Activated CD4-positive, alpha-beta memory T cell treated with anti-CD3 and anti-CD28 coated beads, Interleukin-2, amount 10 ng/mL, durations not matched to agents 7 days and 5 days (primary cell): ENCODE results near the gene USP6NL. TPM values are rescaled to one million over a fixed set of nuclear protein-coding genes. Genes with fewer than 3 reads are reported as not detected.
"Not testable (repeated sequence)": the region's sequence is repeated elsewhere in the genome, so short reads cannot be mapped to it uniquely, and the experiment has no call there.

Experiments used
- CTCF ChIA-PET: fragments of 350-600 bp; sonication (Branson Sonifier 250); formaldehyde crosslinking; loops from one replicate; lab custom pipeline; 2021; ENCODE audit warnings: antibody characterized with exemption, inconsistent platforms; lab: Charles Lee
- POLR2A ChIA-PET: fragments of 350-600 bp; sonication (Branson Sonifier 250); formaldehyde crosslinking; loops from one replicate; lab custom pipeline; 2021; ENCODE audit warnings: antibody characterized with exemption; lab: Charles Lee
- DNase-seq: peaks from one replicate; pipeline ENCODE4 v3.0.0-alpha.2; 2020
- H3K27ac Mint-ChIP-seq: one replicate; pipeline ENCODE4 v1.8.0; 2021; ENCODE audit warnings: mild to moderate bottlenecking, mixed read lengths
- H3K27me3 Mint-ChIP-seq: one replicate; pipeline ENCODE4 v1.8.0; 2021; ENCODE audit warnings: mixed read lengths
- H3K36me3 Mint-ChIP-seq: one replicate; pipeline ENCODE4 v1.8.0; 2021; ENCODE audit warnings: low read depth, mixed read lengths
- H3K4me1 Mint-ChIP-seq: one replicate; pipeline ENCODE4 v1.8.0; 2021; ENCODE audit warnings: mixed read lengths
- H3K4me3 Mint-ChIP-seq: one replicate; pipeline ENCODE4 v1.8.0; 2021; ENCODE audit warnings: mild to moderate bottlenecking, mixed read lengths
- H3K9me3 Mint-ChIP-seq: one replicate; pipeline ENCODE4 v1.8.0; 2021; ENCODE audit warnings: mixed read lengths
- total RNA-seq, 2 experiments: library from RNA; stranded (reverse); gene quantifications; one replicate each; pipeline ENCODE4 v1.2.3, GENCODE V29; 2021

Gene USP6NL
- total RNA-seq, 2 experiments from 2014 or later = 0.80 to 0.83 TPM

GRCh38 chr10:11636697-11637303 is 25.4 kb upstream of the USP6NL start:
- no peaks in the 10 kb centered on the region for H3K36me3 Mint-ChIP-seq
- peaks cover 11% of the 10 kb centered on the region for H3K4me1 Mint-ChIP-seq
- no peaks in the 10 kb centered on the region for H3K9me3 Mint-ChIP-seq
- no peak overlapping the region for H3K4me3 Mint-ChIP-seq
- ChIA-PET CTCF (interaction anchor here (0.6 kb wide), 1 partner anchor 121 kb away, joined by 3 read pairs; no protein-coding TSS in a partner anchor), POLR2A (no interaction called here)
- peaks cover 45% of the 10 kb centered on the region for H3K27me3 Mint-ChIP-seq
- DNase-seq = no peak
- no peak overlapping the region for H3K27ac Mint-ChIP-seq

DNA sequence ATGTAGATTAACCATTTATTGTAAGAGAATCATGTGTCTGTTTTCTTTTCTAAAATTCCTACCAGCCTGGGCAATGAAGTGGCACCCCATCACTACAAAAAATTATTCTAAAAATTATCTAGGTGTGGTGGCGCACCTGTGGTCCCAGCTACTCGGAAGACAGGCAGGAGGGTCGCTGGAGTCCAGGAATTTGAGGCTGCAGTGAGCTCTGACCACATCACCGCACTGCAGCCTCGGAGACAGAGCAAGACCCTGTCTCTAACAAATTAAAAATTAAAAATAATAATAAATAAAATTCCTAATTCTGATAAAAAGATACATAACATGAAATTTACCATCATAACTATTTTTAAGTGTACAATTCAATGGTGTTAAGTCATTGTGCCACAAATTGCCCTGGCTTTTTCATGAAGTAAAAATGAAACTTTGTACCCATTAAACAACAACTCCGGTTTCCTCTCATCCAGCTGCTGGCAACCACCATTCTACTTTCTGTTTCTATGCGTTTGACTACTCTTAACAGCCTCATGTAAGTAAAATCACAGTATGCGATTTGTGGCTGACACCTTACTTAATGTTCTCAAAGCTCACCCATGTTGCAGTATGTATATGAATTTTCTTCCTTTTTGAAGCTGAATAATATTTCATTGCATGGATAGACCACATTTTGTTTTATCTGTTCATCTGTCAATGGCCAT is 20.6 kb upstream of the USP6NL start:
- H3K4me1 Mint-ChIP-seq = peaks cover 13% of the 10 kb centered on the region
- peak; percentile 48 for DNase-seq
- CTCF ChIA-PET = interaction anchor here (1.0 to 1.8 kb wide), 5 partner anchors 9 to 231 kb away, joined by 3 to 4 read pairs (median 3); no protein-coding TSS in a partner anchor
- H3K9me3 Mint-ChIP-seq = no peaks in the 10 kb centered on the region
- POLR2A ChIA-PET = interaction anchor here (0.7 to 1.5 kb wide), 6 partner anchors 20 to 83 kb away, joined by 3 to 6 read pairs (median 4); partner anchors contain the start of gene USP6NL
- H3K27ac Mint-ChIP-seq = no peak overlapping the region
- no peak overlapping the region for H3K4me3 Mint-ChIP-seq
- peaks cover 49% of the 10 kb centered on the region for H3K27me3 Mint-ChIP-seq
- no peaks in the 10 kb centered on the region for H3K36me3 Mint-ChIP-seq

DNA sequence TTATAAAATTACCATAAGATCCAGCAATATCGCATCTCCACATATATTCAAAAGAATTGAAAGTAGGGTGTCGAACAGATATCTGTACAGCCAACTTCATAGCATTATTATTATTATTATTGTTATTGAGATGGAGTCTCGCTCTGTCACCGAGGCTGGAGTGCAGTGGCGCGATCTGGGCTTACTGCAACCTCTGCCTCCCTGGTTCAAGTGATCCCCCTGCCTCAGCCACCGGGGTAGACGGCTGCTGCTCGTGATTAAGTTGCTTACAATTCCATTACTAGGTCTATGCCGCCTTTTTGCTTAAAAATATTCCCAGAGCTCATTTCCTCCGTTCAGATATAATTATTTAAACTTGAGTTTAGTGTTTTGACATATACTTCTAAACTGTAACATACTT is 19.8 kb upstream of the USP6NL start:
- Mint-ChIP-seq H3K36me3 (no peaks in the 10 kb centered on the region), H3K27ac (no peak overlapping the region), H3K4me3 (no peak overlapping the region), H3K9me3 (no peaks in the 10 kb centered on the region), H3K4me1 (peaks cover 13% of the 10 kb centered on the region), H3K27me3 (peaks cover 44% of the 10 kb centered on the region)
- ChIA-PET POLR2A (interaction anchor here (1.3 to 1.5 kb wide), 2 partner anchors 20 to 23 kb away, joined by 5 to 6 read pairs; partner anchors contain the start of gene USP6NL), CTCF (interaction anchor here (0.7 to 1.8 kb wide), 6 partner anchors 8 to 232 kb away, joined by 3 to 4 read pairs (median 3); no protein-coding TSS in a partner anchor)
- no peak for DNase-seq

GRCh38 chr10:11629731-11630130 is 18.3 kb upstream of the USP6NL start:
- Mint-ChIP-seq H3K27me3 (peaks cover 40% of the 10 kb centered on the region), H3K4me3 (no peak overlapping the region), H3K4me1 (peaks cover 16% of the 10 kb centered on the region), H3K9me3 (no peaks in the 10 kb centered on the region), H3K27ac (no peak overlapping the region), H3K36me3 (no peaks in the 10 kb centered on the region)
- CTCF ChIA-PET = no interaction called here
- POLR2A ChIA-PET = no interaction called here
- no peak for DNase-seq

GRCh38 chr10:11627941-11628340 is 16.5 kb upstream of the USP6NL start:
- CTCF ChIA-PET, H3K36me3 Mint-ChIP-seq, H3K4me3 Mint-ChIP-seq, DNase-seq, H3K27ac Mint-ChIP-seq, H3K9me3 Mint-ChIP-seq, POLR2A ChIA-PET: not testable (repeated sequence)
- Mint-ChIP-seq H3K27me3 (peaks cover 31% of the 10 kb centered on the region), H3K4me1 (peaks cover 12% of the 10 kb centered on the region)

GRCh38 chr10:11626071-11626470 is 14.6 kb upstream of the USP6NL start:
- CTCF ChIA-PET = no interaction called here
- no peaks in the 10 kb centered on the region for H3K9me3 Mint-ChIP-seq
- POLR2A ChIA-PET = no interaction called here

DNA sequence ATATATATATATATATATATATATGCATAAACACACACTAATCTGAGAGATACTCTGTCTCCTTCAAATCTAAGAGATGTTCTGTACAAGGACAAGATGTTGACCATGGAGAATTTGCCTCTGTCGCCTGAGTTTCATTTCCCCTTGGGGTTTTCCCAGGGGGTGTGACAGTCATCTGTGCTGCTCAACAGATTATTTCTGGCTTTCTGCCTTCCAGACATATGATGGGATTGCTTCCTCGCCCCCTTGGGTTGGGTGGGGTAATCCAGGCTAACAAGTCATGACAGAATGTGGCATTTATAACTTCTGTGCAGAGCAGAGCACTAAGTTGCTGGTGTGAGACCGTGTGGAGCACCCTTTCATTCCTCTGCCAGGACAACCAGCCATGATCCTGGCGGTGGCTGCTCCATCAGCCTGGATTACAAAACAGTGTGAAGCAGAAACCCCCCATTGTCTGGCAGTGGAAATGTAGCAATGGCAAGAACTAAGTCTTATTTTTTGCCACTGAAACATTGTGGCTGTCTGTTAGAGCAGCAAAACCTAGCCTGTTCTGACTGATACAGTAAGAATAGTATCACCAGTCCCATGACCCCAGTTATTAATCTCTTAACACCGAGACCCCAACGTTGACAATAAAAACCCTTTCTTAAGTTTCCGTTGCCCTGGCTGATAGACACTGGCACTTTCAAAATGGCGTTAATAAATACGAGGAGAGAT is 13.7 kb upstream of the USP6NL start:
- ChIA-PET CTCF (no interaction called here), POLR2A (no interaction called here)
- Mint-ChIP-seq H3K27ac (no peak overlapping the region), H3K4me1 (peaks cover 4% of the 10 kb centered on the region), H3K4me3 (no peak overlapping the region), H3K36me3 (no peaks in the 10 kb centered on the region), H3K9me3 (no peaks in the 10 kb centered on the region), H3K27me3 (peaks cover 30% of the 10 kb centered on the region)
- no peak for DNase-seq

More at GRCh38 chr10:11626071-11626470, 14.6 kb upstream of the USP6NL start:
- Mint-ChIP-seq H3K36me3 (no peaks in the 10 kb centered on the region), H3K27me3 (peaks cover 28% of the 10 kb centered on the region), H3K27ac (no peak overlapping the region), H3K4me1 (peaks cover 4% of the 10 kb centered on the region), H3K4me3 (no peak overlapping the region)
- DNase-seq = no peak

GRCh38 chr10:11617233-11617632 is 5.8 kb upstream of the USP6NL start:
- H3K9me3 Mint-ChIP-seq = peaks cover 9% of the 10 kb centered on the region
- no peak for DNase-seq
- peaks cover 29% of the 10 kb centered on the region for H3K27me3 Mint-ChIP-seq
- no peaks in the 10 kb centered on the region for H3K36me3 Mint-ChIP-seq
- ChIA-PET CTCF (interaction anchor here (1.6 kb wide), 1 partner anchor 140 kb away, joined by 5 read pairs; no protein-coding TSS in a partner anchor), POLR2A (interaction anchor here (0.6 kb wide), 1 partner anchor 405 kb away, joined by 3 read pairs; no protein-coding TSS in a partner anchor)
- peaks cover 7% of the 10 kb centered on the region for H3K4me1 Mint-ChIP-seq
- H3K27ac Mint-ChIP-seq = no peak overlapping the region
- no peak overlapping the region for H3K4me3 Mint-ChIP-seq

- no peaks in the 10 kb centered on the region for H3K36me3 Mint-ChIP-seq
- ChIA-PET CTCF (interaction anchor here (1.6 kb wide), 1 partner anchor 141 kb away, joined by 5 read pairs; no protein-coding TSS in a partner anchor), POLR2A (no interaction called here)
- peaks cover 33% of the 10 kb centered on the region for H3K27me3 Mint-ChIP-seq
- peaks cover 9% of the 10 kb centered on the region for H3K9me3 Mint-ChIP-seq
- no peak overlapping the region for H3K27ac Mint-ChIP-seq
- no peak for DNase-seq
- peaks cover 10% of the 10 kb centered on the region for H3K4me1 Mint-ChIP-seq
- no peak overlapping the region for H3K4me3 Mint-ChIP-seq
Observed at GRCh38 chr10:11616021-11616420, 4.6 kb upstream of the USP6NL start.

DNA sequence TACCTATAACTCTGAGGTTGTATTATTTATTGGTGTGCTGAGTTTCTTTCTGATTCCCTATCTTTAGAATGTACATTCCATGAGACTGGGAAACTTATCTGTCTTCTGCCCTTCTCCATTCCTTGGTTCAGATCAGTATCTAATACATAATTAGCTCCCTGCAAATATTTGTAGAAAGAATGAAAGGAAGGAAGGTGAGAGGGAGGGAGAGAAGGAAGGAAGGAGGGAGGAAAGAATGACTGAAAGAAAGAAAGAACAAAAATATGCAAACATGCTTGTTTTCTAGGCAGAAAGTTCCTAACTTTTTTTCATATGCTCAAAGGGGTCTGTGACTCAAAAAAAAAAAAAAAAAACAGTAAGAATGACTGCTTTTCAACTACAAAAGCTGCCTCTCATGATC is 3.9 kb upstream of the USP6NL start:
- Mint-ChIP-seq H3K4me1 (peaks cover 15% of the 10 kb centered on the region), H3K4me3 (no peak overlapping the region), H3K27me3 (peaks cover 34% of the 10 kb centered on the region), H3K36me3 (no peaks in the 10 kb centered on the region), H3K9me3 (peaks cover 9% of the 10 kb centered on the region), H3K27ac (no peak overlapping the region)
- no peak for DNase-seq
- CTCF ChIA-PET = no interaction called here
- POLR2A ChIA-PET = no interaction called here

DNA sequence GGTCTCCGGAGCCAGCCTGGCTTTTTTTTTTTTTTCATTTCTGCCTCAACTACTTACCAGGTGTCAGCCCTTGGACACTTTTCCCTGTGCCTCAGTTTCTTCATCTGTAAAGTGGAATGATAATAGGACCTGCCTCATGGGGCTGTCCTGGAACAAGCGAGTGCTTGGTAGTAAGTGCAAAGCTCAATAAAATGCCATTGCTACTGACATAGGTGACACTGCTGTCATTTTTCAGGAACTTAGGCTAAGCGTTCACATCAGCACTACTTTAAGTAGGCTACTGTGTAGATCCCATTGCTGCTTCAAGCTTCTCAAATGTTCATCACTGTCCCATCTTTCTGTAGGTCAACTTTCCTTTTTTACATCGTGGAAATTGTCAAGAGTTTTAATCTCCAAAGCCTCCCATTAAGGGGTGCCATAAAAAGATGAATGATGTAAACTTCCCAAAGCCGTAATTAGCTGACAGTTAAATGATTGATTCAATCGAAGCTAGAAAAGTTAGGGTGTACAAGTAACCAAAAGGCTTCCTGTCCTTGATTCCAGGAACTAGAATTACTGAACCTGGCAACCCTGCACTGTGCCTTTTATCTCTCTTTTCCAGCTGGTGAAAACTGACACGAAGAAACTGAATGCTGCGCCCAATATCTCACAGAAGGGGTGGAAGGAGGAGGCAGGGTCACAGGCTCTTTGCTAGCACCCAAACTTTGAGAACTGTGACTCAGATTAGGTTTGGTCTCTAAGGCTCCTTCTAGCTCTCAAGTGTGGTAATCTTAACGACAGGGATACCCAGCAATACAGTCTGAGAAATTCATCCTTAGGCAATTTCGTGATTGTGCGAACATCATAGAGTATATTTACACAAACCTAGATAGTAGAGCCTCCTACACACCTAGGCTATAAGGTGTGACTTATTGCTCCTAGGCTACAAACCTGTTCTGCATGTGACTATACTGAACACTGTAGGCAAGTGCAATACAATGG is 861 bp upstream of the USP6NL start:
- peak overlapping the region; percentile 29 for H3K27ac Mint-ChIP-seq
- no peak for DNase-seq
- peaks cover 46% of the 10 kb centered on the region for H3K27me3 Mint-ChIP-seq
- H3K36me3 Mint-ChIP-seq = no peaks in the 10 kb centered on the region
- H3K4me3 Mint-ChIP-seq = peak overlapping the region; percentile 80
- peaks cover 7% of the 10 kb centered on the region for H3K9me3 Mint-ChIP-seq
- CTCF ChIA-PET = interaction anchor here (0.8 to 1.5 kb wide), 2 partner anchors 96 to 145 kb away, joined by 3 to 4 read pairs; no protein-coding TSS in a partner anchor
- H3K4me1 Mint-ChIP-seq = peaks cover 28% of the 10 kb centered on the region
- POLR2A ChIA-PET = interaction anchor here (0.7 to 1.1 kb wide), 3 partner anchors 20 to 82 kb away, joined by 3 read pairs; no protein-coding TSS in a partner anchor

DNA sequence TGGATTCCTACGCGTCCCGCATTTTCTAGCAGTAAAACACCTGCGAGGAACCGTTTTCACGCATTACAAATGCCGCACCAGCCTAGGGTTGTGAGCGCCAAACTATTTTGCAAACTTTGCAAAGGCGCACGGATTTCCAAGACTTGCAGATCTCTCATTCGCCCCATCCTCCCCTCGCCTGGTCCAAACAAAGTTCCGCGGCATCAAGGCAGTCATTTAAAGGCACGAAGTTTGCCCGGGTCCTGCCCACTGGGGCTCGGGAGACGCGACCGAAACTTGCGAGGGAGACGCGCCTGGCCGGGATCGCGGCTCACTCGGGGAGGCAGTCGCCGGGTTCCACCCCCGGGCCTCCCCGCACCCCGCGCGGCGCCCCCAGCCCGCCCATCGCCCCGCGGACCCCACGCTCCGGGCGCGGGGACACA is 613 bp downstream of the USP6NL start:
- Mint-ChIP-seq H3K27me3 (peaks cover 51% of the 10 kb centered on the region), H3K9me3 (no peaks in the 10 kb centered on the region), H3K36me3 (no peaks in the 10 kb centered on the region), H3K27ac (no peak overlapping the region), H3K4me1 (peaks cover 28% of the 10 kb centered on the region), H3K4me3 (peak overlapping the region; percentile 72)
- ChIA-PET CTCF (no interaction called here), POLR2A (interaction anchor here (1.0 kb wide), 1 partner anchor 21 kb away, joined by 5 read pairs; no protein-coding TSS in a partner anchor)
- DNase-seq = peak; percentile 24
